CD1c-positive myeloid dendritic cell (primary cell): Measurements from ENCODE around the gene CTAGE15.
"Not testable (repeated sequence)": the region's sequence is repeated elsewhere in the genome, so short reads cannot be mapped to it uniquely, and the experiment has no call there.

ENCODE experiments used
- DNase-seq: peaks from one replicate; pipeline ENCODE4 v3.0.0-alpha.2; 2016; ENCODE audit errors: extremely low spot score

The CTAGE15 gene

GRCh38 chr7:143571501-143571900, at the start of gene CTAGE15:
Gene CTAGE15 (plus strand): TSS chr7:143571801. CDS start chr7:143571818, 17 bp downstream.
- DNase-seq: not testable (repeated sequence)

- not testable (repeated sequence) for DNase-seq
These were observed 49.2 kb upstream of the CTAGE15 start for GRCh38 chr7:143522309-143522916.

- not testable (repeated sequence) for DNase-seq
These were observed 40.3 kb upstream of the CTAGE15 start for GRCh38 chr7:143531169-143531926.

- DNase-seq: not testable (repeated sequence)
These were observed 39.7 kb upstream of the CTAGE15 start for GRCh38 chr7:143531932-143532331.

GRCh38 chr7:143533213-143533839, 38.3 kb upstream of the CTAGE15 start:
- DNase-seq: not testable (repeated sequence)

GRCh38 chr7:143536443-143536842, 35.2 kb upstream of the CTAGE15 start:
- not testable (repeated sequence) for DNase-seq

GRCh38 chr7:143543288-143544038, 28.1 kb upstream of the CTAGE15 start:
- not testable (repeated sequence) for DNase-seq

- DNase-seq: not testable (repeated sequence)
These were observed 15.6 kb upstream of the CTAGE15 start for GRCh38 chr7:143555968-143556367.

GRCh38 chr7:143563306-143563705, 8.3 kb upstream of the CTAGE15 start:
- not testable (repeated sequence) for DNase-seq

- not testable (repeated sequence) for DNase-seq
These were observed 5.6 kb upstream of the CTAGE15 start for GRCh38 chr7:143566001-143566400.

GRCh38 chr7:143588183-143588582, 16.6 kb downstream of the CTAGE15 start:
- not testable (repeated sequence) for DNase-seq

GRCh38 chr7:143589897-143590296, 18.3 kb downstream of the CTAGE15 start:
- not testable (repeated sequence) for DNase-seq

- DNase-seq: not testable (repeated sequence)
These were observed 26.5 kb downstream of the CTAGE15 start for GRCh38 chr7:143598086-143598485.

- DNase-seq: not testable (repeated sequence)
These were observed 31.9 kb downstream of the CTAGE15 start for GRCh38 chr7:143603549-143603948.

- not testable (repeated sequence) for DNase-seq
These were observed 34.5 kb downstream of the CTAGE15 start for GRCh38 chr7:143606088-143606487.

GRCh38 chr7:143615545-143615944, 43.9 kb downstream of the CTAGE15 start:
- not testable (repeated sequence) for DNase-seq

- DNase-seq: not testable (repeated sequence)
These were observed 45.6 kb downstream of the CTAGE15 start for GRCh38 chr7:143617204-143617603.

- not testable (repeated sequence) for DNase-seq
These were observed 48.5 kb downstream of the CTAGE15 start for GRCh38 chr7:143620058-143620457.

GRCh38 chr7:143620646-143621045, 49.0 kb downstream of the CTAGE15 start, which contains the start of gene TCAF2:
Gene TCAF2 (plus strand): TSS chr7:143620974.
- not testable (repeated sequence) for DNase-seq

- DNase-seq: not testable (repeated sequence)
These were observed 49.6 kb downstream of the CTAGE15 start for GRCh38 chr7:143621175-143621574.

- DNase-seq: not testable (repeated sequence)
These were observed 50.5 kb downstream of the CTAGE15 start for GRCh38 chr7:143622130-143622529.
